Muscle layer of duodenum (tissue), 2 donors: ENCODE measurements around the gene PGBD5.

Experiments
- H3K27ac ChIP-seq: one replicate; pipeline ENCODE4 v1.7.0; 2013; ENCODE audit warnings: mild to moderate bottlenecking, low read length
- H3K27me3 ChIP-seq: one replicate; pipeline ENCODE4 v1.7.0; 2013; ENCODE audit warnings: low read depth, mild to moderate bottlenecking, control low read depth, low read length
- H3K36me3 ChIP-seq, 2 donors: one replicate each; pipeline ENCODE4 v1.7.0; 2013; ENCODE audit warnings: low read length in 2 of 2, control low read depth in 1 of 2, mild to moderate bottlenecking in 1 of 2; ENCODE audit not compliant: insufficient read depth in 2 of 2, control insufficient read depth in 1 of 2
- H3K4me1 ChIP-seq, 2 donors: one replicate each; pipeline ENCODE4 v1.7.0; 2013; ENCODE audit warnings: low read length in 2 of 2, mild to moderate bottlenecking in 2 of 2, control low read depth in 1 of 2, moderate library complexity in 1 of 2; ENCODE audit not compliant: insufficient read depth in 2 of 2, control insufficient read depth in 1 of 2
- H3K4me3 ChIP-seq, 2 donors: one replicate each; pipeline ENCODE4 v1.7.0; 2013; ENCODE audit warnings: low read length in 2 of 2, low read depth in 1 of 2, mild to moderate bottlenecking in 1 of 2
- H3K9me3 ChIP-seq, 2 donors: one replicate each; pipeline ENCODE4 v1.7.0; 2013; ENCODE audit warnings: low read length in 2 of 2, control low read depth in 1 of 2, mild to moderate bottlenecking in 1 of 2; ENCODE audit not compliant: control insufficient read depth in 1 of 2
- donor health status: healthy.

Gene PGBD5

GRCh38 chr1:230291731-230292620 is 134.2 kb downstream of the PGBD5 start:
- Histone ChIP-seq H3K9me3 (no peaks in the 10 kb centered on the region), H3K4me3 (no peak overlapping the region), H3K4me1 (no peaks in the 10 kb centered on the region), H3K27me3 (no peaks in the 10 kb centered on the region), H3K27ac (no peak overlapping the region), H3K36me3 (no peaks in the 10 kb centered on the region)

DNA sequence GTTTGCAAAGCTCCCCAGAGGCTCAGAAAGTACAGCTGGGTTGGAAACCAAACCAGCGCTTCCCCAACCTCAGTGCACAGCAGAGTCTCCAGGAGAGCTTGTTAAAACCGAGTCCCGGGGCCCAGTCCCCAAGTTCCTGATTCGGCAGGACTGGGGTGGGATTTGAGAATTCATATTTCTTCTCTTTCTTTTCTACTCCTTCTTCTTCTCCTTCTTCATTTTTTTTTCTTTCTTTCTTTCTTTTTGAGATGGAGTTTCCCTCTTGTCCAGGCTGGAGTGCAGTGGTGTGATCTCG is 136.8 kb downstream of the PGBD5 start:
- Histone ChIP-seq H3K27me3 (no peaks in the 10 kb centered on the region), H3K27ac (no peak overlapping the region), H3K9me3 (no peaks in the 10 kb centered on the region), H3K4me3 (no peak overlapping the region), H3K36me3 (no peaks in the 10 kb centered on the region), H3K4me1 (no peaks in the 10 kb centered on the region)

- Histone ChIP-seq H3K36me3 (no peaks in the 10 kb centered on the region), H3K4me1 (no peaks in the 10 kb centered on the region), H3K9me3 (no peaks in the 10 kb centered on the region), H3K27me3 (no peaks in the 10 kb centered on the region), H3K4me3 (no peak overlapping the region), H3K27ac (no peak overlapping the region)
Observed at GRCh38 chr1:230288641-230289349, 137.3 kb downstream of the PGBD5 start.

DNA sequence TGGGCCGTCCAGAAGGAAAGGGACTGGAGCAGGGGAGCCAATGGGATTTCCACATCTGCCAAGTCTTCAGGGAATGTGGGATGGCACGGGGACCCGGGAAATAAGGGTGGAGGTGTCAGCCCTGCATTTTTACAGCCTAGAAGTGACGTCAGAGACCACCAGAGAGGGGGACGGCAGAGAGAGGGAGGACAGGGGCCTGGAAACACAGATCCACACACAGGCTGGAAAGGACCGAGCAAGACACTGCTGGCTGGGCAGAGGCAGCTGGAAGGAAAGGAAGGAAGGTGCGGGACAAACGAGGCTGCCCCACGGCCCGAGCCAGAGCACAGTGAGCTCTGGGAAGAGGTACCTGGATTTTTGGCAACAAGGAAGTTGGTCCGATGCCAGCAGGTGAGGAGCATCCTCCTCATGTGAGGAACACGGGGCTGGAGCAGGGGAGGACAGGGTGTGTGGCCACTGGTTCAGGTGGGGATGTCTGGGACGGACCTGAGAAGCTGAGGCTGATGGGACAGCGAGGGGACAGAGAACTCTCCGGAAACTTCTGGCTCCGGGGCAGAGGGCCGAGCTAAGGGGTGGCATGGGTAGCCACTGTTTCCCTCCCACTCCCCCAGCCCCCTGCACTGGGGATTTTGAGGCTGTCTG is 138.3 kb downstream of the PGBD5 start:
- no peaks in the 10 kb centered on the region for H3K4me1 ChIP-seq
- H3K4me3 ChIP-seq = no peak overlapping the region
- no peaks in the 10 kb centered on the region for H3K9me3 ChIP-seq
- H3K36me3 ChIP-seq = peaks cover 0 to 1% of the 10 kb centered on the region in 2 donors
- no peak overlapping the region for H3K27ac ChIP-seq
- no peaks in the 10 kb centered on the region for H3K27me3 ChIP-seq

DNA sequence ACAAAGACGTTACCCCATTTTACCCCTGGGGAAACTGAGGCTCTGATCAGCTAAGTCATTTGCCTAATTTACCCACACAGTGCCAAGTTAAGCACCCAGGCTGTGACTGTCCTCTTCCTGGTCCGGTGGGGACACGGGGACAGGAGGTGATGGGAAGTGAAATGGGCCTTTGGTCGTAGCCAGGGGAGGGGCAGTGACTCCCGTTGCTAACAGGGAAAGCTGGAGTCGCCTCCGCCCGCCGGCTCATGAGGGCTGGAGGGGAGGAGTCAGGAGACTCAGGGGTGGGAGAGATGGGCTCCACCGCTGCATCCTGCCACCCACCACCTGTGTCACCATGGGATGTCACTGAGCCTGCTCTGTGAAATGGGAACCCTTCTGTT is 139.3 kb downstream of the PGBD5 start:
- H3K4me3 ChIP-seq = no peak overlapping the region
- H3K36me3 ChIP-seq = peaks cover 0 to 7% of the 10 kb centered on the region in 2 donors
- H3K27ac ChIP-seq = no peak overlapping the region
- H3K4me1 ChIP-seq = no peaks in the 10 kb centered on the region
- H3K9me3 ChIP-seq = no peaks in the 10 kb centered on the region
- H3K27me3 ChIP-seq = no peaks in the 10 kb centered on the region

DNA sequence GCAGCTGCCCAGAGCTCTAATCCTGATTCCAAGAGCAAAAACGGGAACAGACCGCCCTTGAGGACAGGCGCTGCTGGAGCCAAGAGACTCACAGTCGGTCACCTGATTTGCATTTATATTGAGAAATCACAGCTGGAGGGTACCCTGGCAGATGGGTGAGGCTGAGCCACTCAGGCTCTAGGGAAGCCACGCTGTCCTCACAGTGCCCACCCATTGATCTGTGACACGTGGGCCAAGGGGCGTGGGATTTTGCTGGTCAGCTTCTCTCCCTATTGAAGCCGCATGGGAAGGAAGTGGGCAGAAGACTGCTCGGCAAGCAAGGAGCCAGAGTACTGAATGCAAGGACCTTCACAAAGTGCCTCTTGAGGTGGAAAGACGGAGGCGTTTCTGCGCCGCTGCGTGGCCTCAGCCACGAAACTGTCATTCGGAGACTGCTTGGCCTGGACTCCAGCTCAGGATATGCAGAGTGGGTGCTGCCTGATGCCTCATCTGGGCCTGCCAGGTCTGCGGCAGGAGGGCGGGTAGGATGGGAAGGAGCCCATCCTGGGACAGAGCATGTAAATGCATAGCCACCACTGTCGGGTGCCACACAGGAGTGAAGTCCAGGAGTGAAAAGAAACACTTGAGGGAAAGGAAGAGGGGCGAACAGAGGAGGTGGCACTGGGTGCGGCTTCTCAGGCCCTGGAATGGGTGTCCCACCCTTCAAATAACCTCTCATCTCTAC is 139.8 kb downstream of the PGBD5 start:
- H3K27me3 ChIP-seq = no peaks in the 10 kb centered on the region

DNA sequence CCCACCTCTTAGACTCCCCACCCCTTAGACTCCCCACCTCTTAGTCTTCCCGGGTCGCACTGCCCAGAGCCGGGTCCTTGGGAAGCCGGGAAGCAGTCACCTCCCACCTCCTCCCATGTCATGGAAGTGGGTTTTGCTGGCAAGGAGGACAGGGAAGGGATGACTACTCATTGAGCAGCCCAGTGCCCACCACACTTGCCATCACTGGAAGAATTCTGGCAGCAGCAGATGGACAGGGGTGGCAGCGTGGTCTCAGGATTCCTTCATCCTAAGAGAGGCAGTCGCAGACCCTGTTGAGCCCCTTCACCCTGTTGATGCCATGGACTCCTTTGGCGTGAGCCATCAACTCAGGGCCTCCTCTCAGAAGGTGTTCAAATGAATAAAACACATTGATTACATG is 140.8 kb downstream of the PGBD5 start:
- Histone ChIP-seq H3K4me3 (no peak overlapping the region), H3K27ac (no peak overlapping the region), H3K36me3 (peaks cover 0 to 16% of the 10 kb centered on the region in 2 donors), H3K9me3 (no peaks in the 10 kb centered on the region), H3K4me1 (no peaks in the 10 kb centered on the region), H3K27me3 (no peaks in the 10 kb centered on the region)

More for the DNA sequence above, 139.8 kb downstream of the PGBD5 start:
- Histone ChIP-seq H3K4me1 (no peaks in the 10 kb centered on the region), H3K36me3 (peaks cover 0 to 7% of the 10 kb centered on the region in 2 donors), H3K4me3 (no peak overlapping the region), H3K9me3 (no peaks in the 10 kb centered on the region), H3K27ac (no peak overlapping the region)

DNA sequence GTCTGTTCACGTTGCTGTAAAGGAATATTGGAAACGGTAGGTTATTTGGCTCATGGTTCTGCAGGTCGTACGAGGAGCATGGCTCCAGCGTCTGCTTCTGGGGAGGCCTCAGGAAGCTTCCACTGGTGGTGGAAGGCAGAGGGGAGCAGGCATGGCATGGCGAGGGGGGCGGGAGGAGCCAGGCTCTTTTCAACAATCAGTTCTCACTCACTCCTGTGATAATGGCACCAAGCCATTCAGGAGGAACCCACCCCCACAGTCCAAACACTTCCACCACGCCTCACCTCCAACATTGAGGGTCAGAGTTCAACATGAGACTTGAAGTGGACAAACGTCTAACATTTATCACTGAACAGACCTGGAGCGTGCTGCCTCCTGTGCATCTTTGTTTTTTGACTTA is 141.2 kb downstream of the PGBD5 start:
- H3K9me3 ChIP-seq = no peaks in the 10 kb centered on the region
- H3K4me3 ChIP-seq = no peak overlapping the region
- no peaks in the 10 kb centered on the region for H3K4me1 ChIP-seq
- H3K36me3 ChIP-seq = peaks cover 0 to 21% of the 10 kb centered on the region in 2 donors
- H3K27ac ChIP-seq = no peak overlapping the region
- H3K27me3 ChIP-seq = no peaks in the 10 kb centered on the region

- H3K36me3 ChIP-seq = peaks cover 0 to 33% of the 10 kb centered on the region in 2 donors
- H3K9me3 ChIP-seq = no peaks in the 10 kb centered on the region
- no peak overlapping the region for H3K4me3 ChIP-seq
- H3K27ac ChIP-seq = no peak overlapping the region
- H3K27me3 ChIP-seq = no peaks in the 10 kb centered on the region
- no peaks in the 10 kb centered on the region for H3K4me1 ChIP-seq
Observed at GRCh38 chr1:230283678-230284077, 142.5 kb downstream of the PGBD5 start.

- Histone ChIP-seq H3K27ac (no peak overlapping the region), H3K36me3 (peaks cover 3 to 46% of the 10 kb centered on the region in 2 donors)
Observed at GRCh38 chr1:230282157-230282556, 144.0 kb downstream of the PGBD5 start.

GRCh38 chr1:230281556-230281955 is 144.6 kb downstream of the PGBD5 start:
- Histone ChIP-seq H3K9me3 (no peaks in the 10 kb centered on the region), H3K36me3 (peaks cover 5 to 52% of the 10 kb centered on the region in 2 donors), H3K27ac (no peak overlapping the region), H3K4me1 (no peaks in the 10 kb centered on the region), H3K27me3 (no peaks in the 10 kb centered on the region), H3K4me3 (no peak overlapping the region)

More at GRCh38 chr1:230282157-230282556, 144.0 kb downstream of the PGBD5 start:
- Histone ChIP-seq H3K4me1 (no peaks in the 10 kb centered on the region), H3K4me3 (no peak overlapping the region), H3K9me3 (no peaks in the 10 kb centered on the region), H3K27me3 (no peaks in the 10 kb centered on the region)
